ENCODE data around the gene XKR7. TPM values are rescaled to one million over a fixed set of nuclear protein-coding genes. Genes with fewer than 3 reads are reported as not detected.

The XKR7 gene
- total and polyA plus RNA-seq, 4 donors: 0.13 TPM; not detected in 3

GRCh38 chr20:31998246-31998645, 30.3 kb downstream of the XKR7 start:
- no peak for ATAC-seq (ENCODE audit: low FRiP score)

GRCh38 chr20:32003325-32003724, 35.4 kb downstream of the XKR7 start:
- Histone ChIP-seq H3K4me3 (ENCODE audit: low read length in 2 of 2) (no peak overlapping the region), H3K4me1 (ENCODE audit: control insufficient read depth in 1 of 2, insufficient read depth in 2 of 2, low read length in 2 of 2) (no peaks in the 10 kb centered on the region), H3K9me3 (ENCODE audit: control insufficient read depth, low read length) (no peaks in the 10 kb centered on the region), H3K36me3 (ENCODE audit: control insufficient read depth in 1 of 2, insufficient read depth in 2 of 2, low read length in 1 of 2) (no peaks in the 10 kb centered on the region), H3K27me3 (ENCODE audit: control insufficient read depth in 1 of 2, insufficient read depth in 2 of 2, low read length in 1 of 2) (no peaks in the 10 kb centered on the region), H3K27ac (ENCODE audit: low read depth in 1 of 2, low read length in 2 of 2) (no peak overlapping the region)
- intact Hi-C loops (cut with DNase I): no loop called here
- DNase-seq: no peak
- WGBS, 2 donors: 70 to 72% methylated on average over 2 of the region's 2 CpGs
- no peak for ATAC-seq (ENCODE audit: low FRiP score)

More at GRCh38 chr20:31998246-31998645, 30.3 kb downstream of the XKR7 start:
- intact Hi-C loops (cut with DNase I): no loop called here
- H3K4me3 ChIP-seq (ENCODE audit: low read length in 2 of 2): no peak overlapping the region
- WGBS, 2 donors: 59 to 65% methylated on average over 2 of the region's 2 CpGs
- H3K27me3 ChIP-seq (ENCODE audit: control insufficient read depth in 1 of 2, insufficient read depth in 2 of 2, low read length in 1 of 2): no peaks in the 10 kb centered on the region
- no peak overlapping the region for H3K27ac ChIP-seq (ENCODE audit: low read depth in 1 of 2, low read length in 2 of 2)
- H3K36me3 ChIP-seq (ENCODE audit: control insufficient read depth in 1 of 2, insufficient read depth in 2 of 2, low read length in 1 of 2): no peaks in the 10 kb centered on the region
- no peak for DNase-seq
- no peaks in the 10 kb centered on the region for H3K9me3 ChIP-seq (ENCODE audit: control insufficient read depth, low read length)
- no peaks in the 10 kb centered on the region for H3K4me1 ChIP-seq (ENCODE audit: control insufficient read depth in 1 of 2, insufficient read depth in 2 of 2, low read length in 2 of 2)

- H3K27me3 ChIP-seq (ENCODE audit: control insufficient read depth in 1 of 2, insufficient read depth in 2 of 2, low read length in 1 of 2): no peaks in the 10 kb centered on the region
- ATAC-seq (ENCODE audit: low FRiP score): no peak
- no peak overlapping the region for H3K4me3 ChIP-seq (ENCODE audit: low read length in 2 of 2)
- H3K9me3 ChIP-seq (ENCODE audit: control insufficient read depth, low read length): no peaks in the 10 kb centered on the region
- DNase-seq: no peak
- H3K4me1 ChIP-seq (ENCODE audit: control insufficient read depth in 1 of 2, insufficient read depth in 2 of 2, low read length in 2 of 2): no peaks in the 10 kb centered on the region
- intact Hi-C loops (cut with DNase I): no loop called here
- H3K36me3 ChIP-seq (ENCODE audit: control insufficient read depth in 1 of 2, insufficient read depth in 2 of 2, low read length in 1 of 2): no peaks in the 10 kb centered on the region
- no peak overlapping the region for H3K27ac ChIP-seq (ENCODE audit: low read depth in 1 of 2, low read length in 2 of 2)
Measured at GRCh38 chr20:32004963-32005362, 37.0 kb downstream of the XKR7 start.

- ATAC-seq (ENCODE audit: low FRiP score) (no peak), DNase-seq (no peak)
- WGBS, 2 donors: 88 to 96% methylated on average over 5 of the region's 5 CpGs
- H3K9me3 ChIP-seq (ENCODE audit: control insufficient read depth, low read length): no peaks in the 10 kb centered on the region
- H3K4me1 ChIP-seq (ENCODE audit: control insufficient read depth in 1 of 2, insufficient read depth in 2 of 2, low read length in 2 of 2): no peaks in the 10 kb centered on the region
- intact Hi-C loops (cut with DNase I): no loop called here
- H3K36me3 ChIP-seq (ENCODE audit: control insufficient read depth in 1 of 2, insufficient read depth in 2 of 2, low read length in 1 of 2): no peaks in the 10 kb centered on the region
- H3K4me3 ChIP-seq (ENCODE audit: low read length in 2 of 2): no peak overlapping the region
- no peak overlapping the region for H3K27ac ChIP-seq (ENCODE audit: low read depth in 1 of 2, low read length in 2 of 2)
- no peaks in the 10 kb centered on the region for H3K27me3 ChIP-seq (ENCODE audit: control insufficient read depth in 1 of 2, insufficient read depth in 2 of 2, low read length in 1 of 2)
Measured at GRCh38 chr20:32006053-32006452, 38.1 kb downstream of the XKR7 start.

- 53 to 59% methylated on average over 8 of the region's 8 CpGs for WGBS, 2 donors
- no peak for ATAC-seq (ENCODE audit: low FRiP score)
- no peaks in the 10 kb centered on the region for H3K4me1 ChIP-seq (ENCODE audit: control insufficient read depth in 1 of 2, insufficient read depth in 2 of 2, low read length in 2 of 2)
- intact Hi-C loops (cut with DNase I): no loop called here
- no peak overlapping the region for H3K4me3 ChIP-seq (ENCODE audit: low read length in 2 of 2)
- H3K27me3 ChIP-seq (ENCODE audit: control insufficient read depth in 1 of 2, insufficient read depth in 2 of 2, low read length in 1 of 2): no peaks in the 10 kb centered on the region
- no peaks in the 10 kb centered on the region for H3K9me3 ChIP-seq (ENCODE audit: control insufficient read depth, low read length)
- no peak for DNase-seq
- no peak overlapping the region for H3K27ac ChIP-seq (ENCODE audit: low read depth in 1 of 2, low read length in 2 of 2)
- no peaks in the 10 kb centered on the region for H3K36me3 ChIP-seq (ENCODE audit: control insufficient read depth in 1 of 2, insufficient read depth in 2 of 2, low read length in 1 of 2)
Measured at GRCh38 chr20:32006841-32007786, 39.2 kb downstream of the XKR7 start.

- intact Hi-C loops (cut with DNase I): no loop called here
- H3K9me3 ChIP-seq (ENCODE audit: control insufficient read depth, low read length): no peaks in the 10 kb centered on the region
- no peaks in the 10 kb centered on the region for H3K36me3 ChIP-seq (ENCODE audit: control insufficient read depth in 1 of 2, insufficient read depth in 2 of 2, low read length in 1 of 2)
- no peaks in the 10 kb centered on the region for H3K4me1 ChIP-seq (ENCODE audit: control insufficient read depth in 1 of 2, insufficient read depth in 2 of 2, low read length in 2 of 2)
- ATAC-seq (ENCODE audit: low FRiP score) (peak; percentile 60), DNase-seq (peak in 1 of 2 donors; percentile 70)
- H3K27me3 ChIP-seq (ENCODE audit: control insufficient read depth in 1 of 2, insufficient read depth in 2 of 2, low read length in 1 of 2): no peaks in the 10 kb centered on the region
- no peak overlapping the region for H3K4me3 ChIP-seq (ENCODE audit: low read length in 2 of 2)
- WGBS, 2 donors: 41 to 42% methylated on average over 10 of the region's 10 CpGs
- H3K27ac ChIP-seq (ENCODE audit: low read depth in 1 of 2, low read length in 2 of 2): no peak overlapping the region
Measured at GRCh38 chr20:32007787-32008616, 40.1 kb downstream of the XKR7 start.

- ATAC-seq (ENCODE audit: low FRiP score) (no peak), DNase-seq (no peak)
- intact Hi-C loops (cut with DNase I): no loop called here
- no peaks in the 10 kb centered on the region for H3K4me1 ChIP-seq (ENCODE audit: control insufficient read depth in 1 of 2, insufficient read depth in 2 of 2, low read length in 2 of 2)
- H3K27ac ChIP-seq (ENCODE audit: low read depth in 1 of 2, low read length in 2 of 2): no peak overlapping the region
- no peaks in the 10 kb centered on the region for H3K27me3 ChIP-seq (ENCODE audit: control insufficient read depth in 1 of 2, insufficient read depth in 2 of 2, low read length in 1 of 2)
- no peak overlapping the region for H3K4me3 ChIP-seq (ENCODE audit: low read length in 2 of 2)
- H3K36me3 ChIP-seq (ENCODE audit: control insufficient read depth in 1 of 2, insufficient read depth in 2 of 2, low read length in 1 of 2): no peaks in the 10 kb centered on the region
- no peaks in the 10 kb centered on the region for H3K9me3 ChIP-seq (ENCODE audit: control insufficient read depth, low read length)
- 91 to 93% methylated on average over 7 of the region's 7 CpGs for WGBS, 2 donors
Measured at GRCh38 chr20:32009564-32009963, 41.6 kb downstream of the XKR7 start.

- no peak for DNase-seq
- Histone ChIP-seq H3K4me1 (ENCODE audit: control insufficient read depth in 1 of 2, insufficient read depth in 2 of 2, low read length in 2 of 2) (no peaks in the 10 kb centered on the region), H3K27me3 (ENCODE audit: control insufficient read depth in 1 of 2, insufficient read depth in 2 of 2, low read length in 1 of 2) (no peaks in the 10 kb centered on the region), H3K4me3 (ENCODE audit: low read length in 2 of 2) (no peak within 1 kb of the TSS), H3K36me3 (ENCODE audit: control insufficient read depth in 1 of 2, insufficient read depth in 2 of 2, low read length in 1 of 2) (no peaks in the 10 kb centered on the region), H3K9me3 (ENCODE audit: control insufficient read depth, low read length) (no peaks in the 10 kb centered on the region), H3K27ac (ENCODE audit: low read depth in 1 of 2, low read length in 2 of 2) (no peak within 1 kb of the TSS)
- WGBS, 2 donors: 36 to 50% methylated on average over 2 of the region's 2 CpGs
- no peak for ATAC-seq (ENCODE audit: low FRiP score)
- intact Hi-C loops (cut with DNase I): no loop called here
Measured at GRCh38 chr20:32010101-32010500, 42.1 kb downstream of the XKR7 start, which contains the start of gene CCM2L. CCM2L (plus strand) TSS chr20:32010438; CDS start chr20:32010455, 17 bp downstream.
